Hepatocyte (in vitro differentiated cells): ENCODE data around the gene SPINT2. TPM values are rescaled to one million over a fixed set of nuclear protein-coding genes. Genes with fewer than 3 reads are reported as not detected.
A peak's percentile ranks its signal among the peaks of the same experiment; 100 is the strongest.
"Not testable (repeated sequence)": the region's sequence is repeated elsewhere in the genome, so short reads cannot be mapped to it uniquely, and the experiment has no call there.

Source experiments
- DNase-seq: peaks from one replicate; pipeline ENCODE4 v3.0.0-alpha.2; 2016; ENCODE audit warnings: low spot score
- H2AFZ ChIP-seq: fragments of 200-600 bp; sonication (generic); 2 replicates; pipeline ENCODE4 v1.6.0; 2016; ENCODE audit warnings: antibody characterized with exemption, mild to moderate bottlenecking
- H3K27ac ChIP-seq: fragments of 200-600 bp; sonication (generic); 2 replicates; pipeline ENCODE4 v1.5.1; 2016; ENCODE audit warnings: mild to moderate bottlenecking
- H3K27me3 ChIP-seq: fragments of 200-600 bp; sonication (generic); 2 replicates; pipeline ENCODE4 v1.6.1; 2016
- H3K36me3 ChIP-seq: fragments of 200-600 bp; sonication (generic); replicated peaks from 2 replicates; pipeline ENCODE4 v1.5.1; 2016; ENCODE audit warnings: low read depth; ENCODE audit not compliant: insufficient read depth
- H3K4me1 ChIP-seq: fragments of 200-600 bp; sonication (generic); 2 replicates; pipeline ENCODE4 v1.5.1; 2016; ENCODE audit warnings: mild to moderate bottlenecking, moderate library complexity; ENCODE audit not compliant: insufficient read depth
- H3K4me2 ChIP-seq: fragments of 200-600 bp; sonication (generic); 2 replicates; pipeline ENCODE4 v1.6.0; 2016
- H3K4me3 ChIP-seq: fragments of 200-600 bp; sonication (generic); 2 replicates; pipeline ENCODE4 v1.5.1; 2016; ENCODE audit warnings: mild to moderate bottlenecking
- H3K79me2 ChIP-seq: fragments of 200-600 bp; sonication (generic); 2 replicates; pipeline ENCODE4 v1.6.0; 2017; ENCODE audit warnings: mild to moderate bottlenecking
- H3K9me2 ChIP-seq: fragments of 200-600 bp; sonication (generic); replicated peaks from 2 replicates; pipeline ENCODE4 v1.6.0; 2017; ENCODE audit warnings: mild to moderate bottlenecking; ENCODE audit not compliant: insufficient read depth
- H3K9me3 ChIP-seq: fragments of 200-600 bp; sonication (generic); 2 replicates; pipeline ENCODE4 v1.5.1; 2016; ENCODE audit warnings: low read depth, mild to moderate bottlenecking
- H4K20me1 ChIP-seq: fragments of 200-600 bp; sonication (generic); 2 replicates; pipeline ENCODE4 v1.6.0; 2016; ENCODE audit warnings: mild to moderate bottlenecking; ENCODE audit not compliant: insufficient read depth, poor library complexity, severe bottlenecking
- CTCF ChIP-seq: fragments of 200-600 bp; sonication (generic); IDR thresholded peaks from 2 replicates; pipeline ENCODE4 v1.5.1; 2016; ENCODE audit warnings: antibody characterized with exemption, mild to moderate bottlenecking; ENCODE audit not compliant: poor library complexity
- EZH2 ChIP-seq: fragments of 200-600 bp; sonication (generic); IDR thresholded peaks from 2 replicates; pipeline ENCODE4 v1.6.1; 2016; ENCODE audit warnings: antibody characterized with exemption, mild to moderate bottlenecking, borderline replicate concordance
- EZH2phosphoT487 ChIP-seq: fragments of 200-600 bp; sonication (generic); IDR thresholded peaks from one replicate; pipeline ENCODE4 v1.6.1; 2018; ENCODE audit warnings: antibody characterized with exemption, mild to moderate bottlenecking, low read depth, moderate library complexity; ENCODE audit not compliant: unreplicated experiment, severe bottlenecking
- WGBS: methylation state at CpG from one replicate; pipeline ENCODE4 v1.1.6; 2016; ENCODE audit warnings: low lambda C conversion rate; ENCODE audit errors: missing lambda C conversion rate; 5-methylcytosine and 5-hydroxymethylcytosine counted together
- polyA plus RNA-seq: library from polyadenylated mRNA; unstranded; fragments of >200 nt; fragmentation: Nextera tagmentation; extraction: Ambion mirVana; gene quantifications from 2 replicates; pipeline ENCODE4 v1.2.1, GENCODE V29; 2016
- total RNA-seq: library from RNA; depleted of rRNA; stranded (reverse); fragments of >200 nt; gene quantifications from 2 replicates; pipeline ENCODE4 v1.2.3, GENCODE V29; 2014

SPINT2 gene
- total and polyA plus RNA-seq, 2 experiments from 2014 or later: 508 to 834 TPM

- no peak overlapping the region for H2AFZ ChIP-seq
These were observed 11.3 kb upstream of the SPINT2 start for GRCh38 chr19:38252941-38253691.

GRCh38 chr19:38253788-38254187 lies 10.6 kb upstream of the SPINT2 start:
- Histone ChIP-seq H3K9me2 (no peaks in the 10 kb centered on the region), H3K79me2 (peaks cover 15% of the 10 kb centered on the region), H3K4me1 (peaks cover 56% of the 10 kb centered on the region), H3K4me2 (peak overlapping the region; percentile 71), H3K27me3 (no peaks in the 10 kb centered on the region), H3K27ac (peak overlapping the region; percentile 97), H2AFZ (no peak overlapping the region), H3K4me3 (no peak overlapping the region), H3K36me3 (no peaks in the 10 kb centered on the region), H3K9me3 (no peaks in the 10 kb centered on the region), H4K20me1 (no peaks in the 10 kb centered on the region)
- no peak for DNase-seq
- 93% methylated on average over 5 of the region's 5 CpGs for WGBS
- TF ChIP-seq EZH2: no peak
- no peak for TF ChIP-seq CTCF
- no peak for TF ChIP-seq EZH2phosphoT487

More at GRCh38 chr19:38252941-38253691, 11.3 kb upstream of the SPINT2 start:
- Histone ChIP-seq H3K9me2 (no peaks in the 10 kb centered on the region), H4K20me1 (no peaks in the 10 kb centered on the region), H3K4me2 (peak overlapping the region; percentile 71), H3K79me2 (peaks cover 15% of the 10 kb centered on the region), H3K27me3 (no peaks in the 10 kb centered on the region), H3K36me3 (no peaks in the 10 kb centered on the region), H3K4me1 (peaks cover 62% of the 10 kb centered on the region), H3K4me3 (no peak overlapping the region), H3K27ac (peak overlapping the region; percentile 97), H3K9me3 (no peaks in the 10 kb centered on the region)
- no peak for TF ChIP-seq EZH2phosphoT487
- WGBS: 46% methylated on average over 18 of the region's 21 CpGs
- DNase-seq: peak; percentile 40

DNA sequence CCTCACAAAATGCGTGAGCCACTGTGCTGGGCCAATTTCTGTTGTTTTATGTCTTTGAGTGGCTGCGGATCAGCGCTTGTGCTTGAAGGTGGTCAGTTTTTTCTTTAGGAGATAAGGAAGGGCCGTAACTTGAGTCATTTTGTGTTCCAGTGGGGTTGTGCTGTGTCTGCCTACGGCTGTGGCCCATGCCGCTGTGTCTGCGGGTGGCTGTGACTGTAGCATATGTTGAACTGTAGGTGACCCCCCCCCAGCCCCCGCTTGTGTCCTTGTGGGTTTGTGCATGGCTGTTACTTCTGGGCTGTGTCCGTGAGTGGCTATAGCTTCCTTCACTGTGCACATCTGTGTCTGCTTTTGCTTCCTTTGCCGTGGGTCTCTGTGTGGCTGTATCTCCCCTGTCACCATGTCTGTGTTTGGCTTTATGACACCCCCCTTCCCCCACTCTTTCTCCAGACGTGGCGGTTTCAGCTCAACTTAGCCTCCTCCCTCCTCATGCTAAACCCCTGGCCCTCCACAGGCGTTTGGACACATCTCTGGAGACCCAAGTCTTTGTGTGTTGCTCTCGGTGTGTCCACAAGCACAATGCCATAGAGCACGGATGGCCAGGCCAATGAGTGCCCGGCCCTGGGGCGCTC lies 8.9 kb upstream of the SPINT2 start:
- no peak for TF ChIP-seq CTCF
- Histone ChIP-seq H3K4me2 (peak overlapping the region; percentile 94), H3K79me2 (peaks cover 15% of the 10 kb centered on the region), H3K4me1 (peaks cover 52% of the 10 kb centered on the region), H2AFZ (peak overlapping the region; percentile 29), H4K20me1 (no peaks in the 10 kb centered on the region), H3K27me3 (no peaks in the 10 kb centered on the region), H3K4me3 (peak overlapping the region; percentile 48), H3K9me2 (no peaks in the 10 kb centered on the region), H3K9me3 (no peaks in the 10 kb centered on the region), H3K27ac (peak overlapping the region; percentile 97), H3K36me3 (no peaks in the 10 kb centered on the region)
- peak; percentile 56 for DNase-seq
- 31% methylated on average over 17 of the region's 17 CpGs for WGBS

GRCh38 chr19:38261942-38262341 lies 2.4 kb upstream of the SPINT2 start:
- DNase-seq, H4K20me1 ChIP-seq, H3K27ac ChIP-seq, H3K36me3 ChIP-seq, H3K27me3 ChIP-seq, H3K4me1 ChIP-seq, H3K9me2 ChIP-seq, H3K4me3 ChIP-seq, H3K4me2 ChIP-seq, H3K9me3 ChIP-seq, H2AFZ ChIP-seq: not testable (repeated sequence)
- 84% methylated on average over 12 of the region's 12 CpGs for WGBS
- peaks cover 23% of the 10 kb centered on the region for H3K79me2 ChIP-seq
